Activated T-helper 17 cell treated with anti-CD3 and anti-CD28 coated beads, Interleukin-2, amount 50 U/mL, for 72 hours (primary cell): Measurements from ENCODE around the gene RIMBP3B. TPM values are rescaled to one million over a fixed set of nuclear protein-coding genes. Genes with fewer than 3 reads are reported as not detected.
"Not testable (repeated sequence)": the region's sequence is repeated elsewhere in the genome, so short reads cannot be mapped to it uniquely, and the experiment has no call there.

ENCODE experiments used
- ATAC-seq: fragments of 150-1000 bp; cut with Tn5 transposase; replicated peaks from 2 replicates; pipeline ENCODE4 v1.10.0; 2021; ENCODE audit warnings: mild to moderate bottlenecking, moderate library complexity
- H3K27ac Mint-ChIP-seq: one replicate; pipeline ENCODE4 v1.8.0; 2022; ENCODE audit warnings: mixed read lengths
- H3K27me3 Mint-ChIP-seq: one replicate; pipeline ENCODE4 v1.8.0; 2022; ENCODE audit warnings: mixed read lengths
- H3K36me3 Mint-ChIP-seq: one replicate; pipeline ENCODE4 v1.8.0; 2022; ENCODE audit warnings: low read depth, mild to moderate bottlenecking, mixed read lengths
- H3K4me1 Mint-ChIP-seq: one replicate; pipeline ENCODE4 v1.8.0; 2022; ENCODE audit warnings: mixed read lengths
- H3K4me3 Mint-ChIP-seq: one replicate; pipeline ENCODE4 v1.8.0; 2022; ENCODE audit warnings: mild to moderate bottlenecking, mixed read lengths
- H3K9me3 Mint-ChIP-seq: one replicate; pipeline ENCODE4 v1.8.0; 2022; ENCODE audit warnings: mixed read lengths
- total RNA-seq, 2 donors: library from RNA; stranded (reverse); gene quantifications; one replicate each; pipeline ENCODE4 v1.2.3, GENCODE V29; 2022

Gene RIMBP3B
- total RNA-seq, 2 donors from 2014 or later: 0.13 to 0.39 TPM

DNA sequence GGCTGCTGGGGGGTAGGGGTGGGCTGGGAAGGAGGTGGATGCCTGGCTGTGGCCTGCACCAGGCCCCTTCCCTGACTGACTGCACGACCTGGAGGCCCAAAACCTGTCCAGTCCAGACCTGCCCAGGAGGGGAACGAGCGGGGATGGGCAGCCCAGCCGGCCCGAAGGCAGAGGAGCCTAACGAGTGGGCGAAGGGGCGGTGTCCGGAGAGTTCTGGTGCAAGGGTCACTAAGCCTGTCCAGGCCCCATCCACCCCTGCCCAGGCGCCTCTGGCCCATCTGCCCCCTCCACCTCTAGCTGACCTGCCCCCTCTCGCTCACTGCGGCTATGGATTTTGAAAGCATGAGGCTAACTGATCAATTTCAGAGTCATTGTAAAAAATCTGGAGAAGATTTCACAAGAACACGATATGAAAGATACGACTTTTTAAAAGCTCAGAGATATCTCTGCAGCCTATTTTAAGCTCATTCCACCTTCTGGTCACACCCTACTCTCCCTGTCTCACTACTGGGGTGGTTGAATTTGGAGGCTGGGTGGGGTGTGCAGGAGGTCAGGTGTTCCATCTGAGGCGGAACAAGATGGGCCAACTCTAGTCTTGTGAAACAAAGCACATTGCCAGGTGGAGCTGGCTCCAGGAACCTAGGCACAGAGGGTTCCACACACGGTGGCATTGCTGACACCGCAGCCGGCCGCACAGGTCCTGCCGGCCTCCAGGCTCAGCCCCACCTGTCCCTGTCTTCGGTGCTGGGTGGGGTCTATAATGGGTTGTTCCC is 17.8 kb downstream of the RIMBP3B start:
- H3K27ac Mint-ChIP-seq, H3K27me3 Mint-ChIP-seq, H3K4me3 Mint-ChIP-seq, ATAC-seq, H3K36me3 Mint-ChIP-seq, H3K9me3 Mint-ChIP-seq, H3K4me1 Mint-ChIP-seq: not testable (repeated sequence)

DNA sequence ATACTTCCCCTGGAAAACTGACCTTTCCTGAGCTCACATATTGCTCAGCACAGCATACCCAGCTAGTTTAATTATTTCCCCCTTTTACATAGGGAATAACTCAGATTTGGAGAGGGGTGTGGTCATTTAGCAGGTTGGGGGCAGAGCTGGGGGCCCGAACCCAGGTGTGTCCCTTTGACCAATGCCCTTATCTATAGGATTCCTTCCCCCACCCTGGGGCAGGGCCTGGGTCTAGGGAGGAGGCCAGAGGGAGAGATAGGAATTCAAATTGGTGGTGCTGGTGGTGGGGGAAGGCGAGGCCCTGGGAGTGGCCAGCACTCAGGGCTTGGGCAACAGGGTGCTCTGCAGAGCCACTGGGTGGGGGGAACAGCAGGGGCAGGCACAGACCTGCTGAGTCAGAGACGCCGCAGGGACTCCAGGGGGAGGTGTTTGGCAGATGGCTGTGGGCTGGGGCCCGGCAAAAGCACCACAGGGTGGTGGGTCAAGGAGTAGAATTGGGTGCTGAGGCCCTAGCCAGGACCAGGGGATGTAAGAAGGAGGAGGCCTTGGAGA is 19.3 kb downstream of the RIMBP3B start:
- not testable (repeated sequence) for ATAC-seq, H3K36me3 Mint-ChIP-seq, H3K27me3 Mint-ChIP-seq, H3K27ac Mint-ChIP-seq, H3K9me3 Mint-ChIP-seq, H3K4me1 Mint-ChIP-seq, H3K4me3 Mint-ChIP-seq

DNA sequence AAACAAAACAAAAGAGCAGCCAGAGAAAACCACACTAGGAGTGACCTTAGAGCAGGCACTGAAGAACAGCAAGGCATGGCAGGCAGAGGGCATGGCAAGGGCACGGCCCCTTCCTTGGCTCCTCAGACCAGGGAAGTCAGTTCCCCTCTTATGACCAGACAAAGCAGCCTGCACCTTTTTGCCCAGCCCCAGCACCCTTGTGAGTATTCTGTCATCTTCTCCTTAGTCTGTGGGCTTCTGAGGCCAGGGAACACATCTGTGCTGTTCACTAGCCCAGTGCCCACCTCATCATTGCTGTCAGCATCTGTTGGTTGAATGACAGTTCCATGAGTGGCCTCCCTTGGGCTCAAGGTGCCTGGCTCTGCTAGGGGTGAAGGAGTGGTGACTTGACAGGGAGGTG is 23.6 kb downstream of the RIMBP3B start:
- not testable (repeated sequence) for H3K27me3 Mint-ChIP-seq, H3K9me3 Mint-ChIP-seq, H3K27ac Mint-ChIP-seq, H3K4me3 Mint-ChIP-seq, H3K4me1 Mint-ChIP-seq, H3K36me3 Mint-ChIP-seq
- peak; percentile 12 for ATAC-seq

DNA sequence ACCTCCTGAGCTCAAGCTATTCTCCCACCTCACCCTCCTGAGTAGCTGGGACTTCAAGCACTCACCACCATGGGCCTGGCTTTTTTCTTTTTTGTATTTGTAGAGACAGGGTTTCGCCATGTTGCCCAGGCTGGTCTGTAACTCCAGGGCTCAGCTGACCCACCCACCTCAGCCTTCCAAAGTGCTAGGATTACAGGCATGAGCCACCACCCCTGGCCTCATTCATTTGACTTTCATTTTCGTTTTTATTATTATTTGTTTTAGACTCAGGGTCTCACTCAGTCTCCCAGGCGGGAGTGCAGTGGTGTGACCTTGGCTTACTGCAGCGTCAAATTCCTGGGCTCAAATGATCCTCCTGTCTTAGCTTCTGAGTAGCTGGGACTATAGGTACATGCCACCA is 24.2 kb downstream of the RIMBP3B start:
- H3K27ac Mint-ChIP-seq, ATAC-seq, H3K4me1 Mint-ChIP-seq, H3K9me3 Mint-ChIP-seq, H3K27me3 Mint-ChIP-seq, H3K36me3 Mint-ChIP-seq, H3K4me3 Mint-ChIP-seq: not testable (repeated sequence)

DNA sequence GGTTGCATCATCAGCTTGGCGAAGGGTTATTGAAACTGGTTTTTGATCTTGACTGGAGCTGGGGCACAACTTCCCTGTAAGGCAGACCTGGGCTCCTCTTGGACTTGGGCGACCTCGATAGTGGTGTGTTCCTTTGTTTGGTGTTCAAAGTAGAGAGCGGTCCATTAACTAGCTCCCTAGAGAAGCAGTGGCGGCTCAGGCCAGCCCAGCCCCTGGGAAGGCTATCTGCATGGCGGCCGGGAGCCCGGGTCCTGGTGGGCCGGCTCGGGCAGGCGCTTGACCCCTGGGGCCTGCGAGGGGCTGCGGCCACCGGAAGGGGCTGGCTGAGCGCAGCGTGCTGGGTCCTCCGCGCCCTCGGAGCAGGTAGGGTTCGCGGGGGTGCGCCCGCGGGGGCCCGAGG is 32.8 kb downstream of the RIMBP3B start:
- H3K27me3 Mint-ChIP-seq, H3K4me3 Mint-ChIP-seq, H3K4me1 Mint-ChIP-seq, ATAC-seq, H3K9me3 Mint-ChIP-seq, H3K27ac Mint-ChIP-seq, H3K36me3 Mint-ChIP-seq: not testable (repeated sequence)

DNA sequence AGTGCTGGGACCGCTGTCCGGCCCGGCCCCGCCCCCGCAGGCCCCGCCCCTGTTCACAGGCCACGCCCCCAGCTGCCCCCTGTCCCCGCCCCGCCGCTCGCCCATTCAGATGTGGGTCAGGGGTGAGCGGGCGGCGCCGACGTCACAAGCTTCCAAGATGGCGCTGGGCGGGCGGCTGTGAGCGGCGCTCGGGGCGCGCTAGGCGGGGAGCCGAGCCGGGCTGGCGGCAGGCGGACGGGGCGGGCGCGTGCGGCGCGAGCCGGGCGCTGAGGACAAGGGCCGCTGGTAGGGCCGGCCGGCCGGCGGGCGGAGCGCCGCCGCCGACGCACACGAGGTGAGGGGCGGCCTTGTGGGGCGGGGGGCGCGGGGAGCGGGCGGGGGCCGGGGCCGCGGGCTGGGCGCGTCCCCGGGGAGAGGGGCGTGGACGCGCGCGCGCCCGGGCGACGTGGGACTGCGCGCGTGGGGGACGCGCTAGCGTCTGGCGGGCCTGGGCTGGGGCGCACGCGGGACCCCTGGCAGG is 33.7 kb downstream of the RIMBP3B start, which contains the start of gene HIC2:
HIC2 (plus strand) TSS at position 145 of the 520 bp plus-strand sequence. CDS start 25,461 bp downstream, outside the sequence.
- H3K4me3 Mint-ChIP-seq, H3K27me3 Mint-ChIP-seq, H3K4me1 Mint-ChIP-seq, H3K36me3 Mint-ChIP-seq, H3K9me3 Mint-ChIP-seq, H3K27ac Mint-ChIP-seq: not testable (repeated sequence)
- ATAC-seq: peak; percentile 92

DNA sequence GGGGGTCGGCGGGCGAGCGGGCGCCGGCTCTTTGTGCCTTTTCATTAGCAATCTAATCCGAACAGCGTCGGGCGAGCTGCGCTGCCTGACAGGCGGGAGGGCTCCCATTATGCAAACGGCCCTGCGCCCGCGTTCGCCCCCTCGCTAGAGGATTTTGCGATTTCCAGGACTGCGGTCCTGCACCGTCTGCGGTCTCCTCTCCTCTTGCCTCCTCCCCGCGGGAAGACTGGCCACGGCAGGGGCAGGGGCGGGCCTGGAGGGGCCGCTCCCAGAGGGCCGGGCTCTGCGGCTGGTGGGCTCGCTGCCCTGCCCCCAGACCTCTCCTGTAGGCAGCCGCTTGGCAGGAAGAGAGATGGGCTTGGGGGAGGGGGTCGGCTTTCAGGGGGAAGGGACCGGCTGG is 34.3 kb downstream of the RIMBP3B start:
- not testable (repeated sequence) for H3K36me3 Mint-ChIP-seq, H3K27ac Mint-ChIP-seq, H3K27me3 Mint-ChIP-seq, H3K9me3 Mint-ChIP-seq, H3K4me1 Mint-ChIP-seq, H3K4me3 Mint-ChIP-seq
- peak; percentile 17 for ATAC-seq

DNA sequence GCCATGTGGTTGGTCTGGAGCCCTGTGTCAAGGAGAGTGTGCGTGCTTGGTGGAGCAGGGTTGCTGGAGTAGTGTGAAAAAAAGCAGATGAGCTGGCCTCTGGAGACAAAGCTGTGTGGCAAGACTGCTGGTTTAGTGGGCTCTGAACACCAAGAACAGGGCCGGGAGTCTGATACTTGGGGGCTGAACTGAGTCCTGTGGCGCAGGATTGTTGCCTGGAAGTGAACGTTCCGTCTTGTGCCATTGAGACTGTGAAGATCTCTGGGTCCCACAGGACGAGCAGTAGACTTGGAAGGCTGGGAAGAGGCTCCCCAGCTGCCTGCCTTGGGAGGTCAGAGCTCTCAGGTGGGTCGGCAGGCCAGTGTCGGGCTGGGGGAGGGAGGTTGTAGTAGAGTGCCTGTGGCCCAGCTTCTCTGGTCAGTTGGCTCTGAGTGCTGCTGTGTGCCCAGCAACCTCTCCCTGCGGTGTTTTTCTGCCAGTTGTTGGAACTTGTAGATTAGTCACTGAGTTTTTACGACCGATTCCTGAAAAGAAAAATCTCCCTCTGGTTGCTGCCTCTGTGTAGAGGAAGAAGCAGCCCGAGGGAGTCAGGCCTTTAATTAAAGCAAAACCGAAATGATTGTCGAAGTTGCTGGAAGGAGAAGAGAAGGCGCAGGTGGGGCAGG is 35.6 kb downstream of the RIMBP3B start:
- not testable (repeated sequence) for H3K27ac Mint-ChIP-seq, H3K36me3 Mint-ChIP-seq, ATAC-seq, H3K9me3 Mint-ChIP-seq, H3K4me3 Mint-ChIP-seq, H3K4me1 Mint-ChIP-seq, H3K27me3 Mint-ChIP-seq

DNA sequence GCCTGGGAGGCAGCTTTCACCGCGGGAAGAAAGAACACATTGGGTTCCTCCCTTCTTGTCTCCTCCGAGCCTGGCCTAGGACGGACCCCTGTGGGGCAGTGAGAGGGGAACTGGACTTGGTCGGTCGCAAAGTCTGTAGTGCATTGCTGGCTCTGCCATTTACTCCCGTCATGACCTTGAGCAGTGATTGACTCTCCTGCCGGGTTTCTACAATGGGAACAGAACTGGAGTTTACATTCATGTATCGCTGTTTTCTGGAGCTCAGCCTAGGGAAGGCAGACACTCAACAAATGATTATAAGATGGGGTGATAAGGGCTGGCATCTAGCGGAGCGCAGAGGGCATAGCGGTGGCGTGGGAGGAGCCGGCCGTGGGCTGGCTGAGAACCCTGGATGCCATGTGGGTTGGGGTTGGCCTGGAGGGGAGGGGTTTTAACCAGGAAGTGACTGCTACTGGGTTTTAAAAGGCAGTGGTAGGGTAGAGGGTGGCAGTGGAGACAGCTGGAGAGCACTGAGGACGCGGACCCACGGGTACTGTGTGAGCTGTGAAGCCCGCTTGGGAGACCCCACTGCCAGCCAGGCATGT is 36.7 kb downstream of the RIMBP3B start:
- not testable (repeated sequence) for H3K27ac Mint-ChIP-seq, H3K4me3 Mint-ChIP-seq, H3K4me1 Mint-ChIP-seq, H3K9me3 Mint-ChIP-seq, H3K36me3 Mint-ChIP-seq, H3K27me3 Mint-ChIP-seq
- ATAC-seq: peak; percentile 70

DNA sequence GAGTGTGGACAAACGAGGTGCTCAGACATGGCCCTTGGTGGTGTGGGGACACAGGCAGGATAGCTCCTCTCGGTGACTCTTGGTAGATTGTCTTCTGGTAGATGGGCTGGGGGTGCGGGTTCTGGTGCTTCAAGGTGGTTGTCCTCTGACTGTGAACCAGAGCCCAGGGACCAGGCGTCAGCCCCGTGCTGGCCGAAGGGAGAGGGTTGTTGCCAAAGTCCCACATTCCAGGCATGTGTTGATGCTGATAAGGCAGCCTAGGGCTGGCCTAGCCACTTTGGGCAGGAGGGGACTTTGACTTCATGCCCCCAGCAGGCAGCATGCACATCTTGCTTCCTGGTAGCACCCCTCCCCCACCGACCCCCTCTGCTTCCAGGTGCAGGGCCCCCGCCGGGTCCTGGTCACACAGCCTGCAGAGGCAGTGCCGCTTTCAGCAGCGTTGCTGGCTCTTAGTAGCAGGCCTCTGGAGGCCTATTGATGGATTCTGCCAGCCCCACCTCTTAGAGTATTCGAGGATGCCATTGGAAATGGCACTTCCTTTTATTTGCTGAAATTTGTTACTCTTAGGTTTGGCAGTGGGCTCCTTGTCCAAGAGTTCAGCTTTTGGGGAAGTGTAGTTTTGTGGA is 40.6 kb downstream of the RIMBP3B start:
- H3K27me3 Mint-ChIP-seq, ATAC-seq, H3K27ac Mint-ChIP-seq, H3K36me3 Mint-ChIP-seq, H3K9me3 Mint-ChIP-seq, H3K4me1 Mint-ChIP-seq, H3K4me3 Mint-ChIP-seq: not testable (repeated sequence)

DNA sequence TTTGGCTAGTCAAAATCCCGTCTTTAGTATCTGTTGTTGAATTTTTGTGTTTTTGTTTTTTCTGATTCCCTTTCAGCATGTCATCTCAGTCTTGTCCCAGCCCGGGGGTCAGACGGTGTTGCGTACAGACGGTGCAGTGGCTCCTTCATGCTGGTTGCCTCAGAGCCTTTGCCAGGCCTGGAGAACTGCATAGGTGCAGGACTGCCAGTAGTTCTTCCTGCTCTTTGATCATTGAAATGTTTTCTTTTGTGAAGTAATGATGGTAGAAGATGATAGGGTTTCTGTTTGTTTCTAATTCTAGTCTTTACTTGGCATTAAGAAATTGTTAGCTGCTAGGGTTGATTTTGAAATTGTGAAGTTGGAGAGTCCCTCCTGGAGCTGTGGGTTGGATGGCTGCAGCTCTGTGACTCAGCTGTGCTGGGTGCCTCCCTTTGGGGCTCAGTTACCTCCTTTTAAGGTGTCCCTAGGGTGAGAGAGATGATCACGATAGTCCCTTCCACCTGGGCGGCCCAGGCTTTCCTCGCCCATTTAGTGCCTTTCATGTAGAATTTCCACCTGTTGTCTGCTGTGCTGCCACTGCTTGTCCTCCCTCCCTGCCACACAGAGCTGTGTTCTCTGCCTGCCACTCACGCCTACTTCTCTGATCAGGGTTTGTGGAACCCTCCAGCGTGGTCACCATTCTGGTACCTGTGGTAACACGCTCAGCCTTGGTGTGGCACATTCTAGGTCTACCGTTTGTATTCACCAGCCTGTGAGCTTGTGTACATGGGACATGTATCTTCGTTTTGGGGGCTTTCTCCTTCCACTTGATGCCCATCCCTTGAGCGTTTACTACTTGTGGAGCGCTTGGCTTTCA is 51.1 kb downstream of the RIMBP3B start:
- not testable (repeated sequence) for H3K27ac Mint-ChIP-seq, H3K36me3 Mint-ChIP-seq, H3K27me3 Mint-ChIP-seq, H3K9me3 Mint-ChIP-seq, H3K4me3 Mint-ChIP-seq, H3K4me1 Mint-ChIP-seq
- ATAC-seq: peak; percentile 96

DNA sequence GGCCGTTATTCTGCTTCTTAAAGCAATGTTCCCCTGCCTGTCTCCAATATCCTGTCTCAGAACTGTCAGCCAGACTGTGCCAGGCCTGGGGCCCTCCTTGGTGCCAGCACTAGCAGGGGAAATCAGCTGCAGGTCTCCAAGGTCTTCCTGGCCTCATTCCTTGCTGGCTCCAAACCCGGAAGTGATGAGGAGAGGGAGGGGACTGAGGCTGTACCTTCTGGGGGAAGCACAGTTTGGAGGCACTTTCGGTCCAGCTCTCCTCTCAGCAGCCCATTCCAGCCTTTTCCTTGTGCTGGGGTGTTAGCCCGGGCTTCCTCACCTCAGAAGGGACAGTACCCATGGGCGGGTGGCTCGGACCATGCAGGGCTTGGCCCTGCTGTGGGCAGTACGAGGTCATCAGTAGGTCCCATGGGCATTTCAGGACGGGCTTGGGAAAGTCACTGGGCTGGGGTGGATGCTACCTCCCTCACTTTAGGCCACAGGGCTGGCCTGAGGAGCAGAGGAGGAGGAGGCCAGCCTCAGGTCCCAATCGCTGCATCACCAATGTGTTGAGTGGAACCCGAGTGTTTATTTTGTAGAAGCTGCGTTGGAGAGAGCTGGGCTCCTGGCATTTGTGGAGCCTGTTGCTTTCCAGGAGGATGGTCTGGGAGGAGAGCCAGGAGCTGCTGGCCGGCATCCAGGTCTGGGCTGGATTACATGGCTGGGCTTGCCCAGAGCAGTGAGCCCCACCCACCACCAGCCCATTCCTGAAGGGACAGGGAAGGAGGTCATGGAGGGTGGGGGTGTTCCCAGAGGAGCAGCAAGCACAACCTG is 52.7 kb downstream of the RIMBP3B start:
- not testable (repeated sequence) for H3K4me3 Mint-ChIP-seq, ATAC-seq, H3K27ac Mint-ChIP-seq, H3K36me3 Mint-ChIP-seq, H3K27me3 Mint-ChIP-seq, H3K9me3 Mint-ChIP-seq, H3K4me1 Mint-ChIP-seq

DNA sequence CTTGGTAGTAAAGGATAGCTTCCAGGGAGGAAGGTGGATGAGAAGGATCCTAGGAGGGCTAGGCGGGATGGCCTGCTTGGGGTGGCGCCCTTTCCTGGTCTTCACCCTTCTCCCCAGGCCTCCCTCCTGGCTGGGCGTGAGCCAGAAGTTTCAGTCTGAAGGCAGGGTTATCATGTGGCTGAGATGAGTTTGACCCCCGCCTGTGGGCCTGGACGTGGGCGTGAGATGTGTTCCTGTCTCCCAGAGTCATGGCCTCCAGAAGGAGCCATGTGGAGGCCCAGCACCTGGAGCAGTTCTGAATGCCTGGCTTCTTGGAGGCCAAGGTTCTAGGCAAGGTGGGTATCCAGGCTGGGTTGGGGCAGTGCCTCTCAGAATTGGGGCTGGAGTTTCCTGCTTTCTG is 54.5 kb downstream of the RIMBP3B start:
- H3K4me1 Mint-ChIP-seq, H3K9me3 Mint-ChIP-seq, ATAC-seq, H3K27me3 Mint-ChIP-seq, H3K36me3 Mint-ChIP-seq, H3K27ac Mint-ChIP-seq, H3K4me3 Mint-ChIP-seq: not testable (repeated sequence)
